Measurements from ENCODE around the gene PPP2R3B. TPM values are rescaled to one million over a fixed set of nuclear protein-coding genes. Genes with fewer than 3 reads are reported as not detected.
A peak's percentile ranks its signal among the peaks of the same experiment; 100 is the strongest.
"Not testable (repeated sequence)": the region's sequence is repeated elsewhere in the genome, so short reads cannot be mapped to it uniquely, and the experiment has no call there.

Gene PPP2R3B
- total and polyA plus RNA-seq, 2 experiments from 2014 or later, result 22.4 to 24.3 TPM

DNA sequence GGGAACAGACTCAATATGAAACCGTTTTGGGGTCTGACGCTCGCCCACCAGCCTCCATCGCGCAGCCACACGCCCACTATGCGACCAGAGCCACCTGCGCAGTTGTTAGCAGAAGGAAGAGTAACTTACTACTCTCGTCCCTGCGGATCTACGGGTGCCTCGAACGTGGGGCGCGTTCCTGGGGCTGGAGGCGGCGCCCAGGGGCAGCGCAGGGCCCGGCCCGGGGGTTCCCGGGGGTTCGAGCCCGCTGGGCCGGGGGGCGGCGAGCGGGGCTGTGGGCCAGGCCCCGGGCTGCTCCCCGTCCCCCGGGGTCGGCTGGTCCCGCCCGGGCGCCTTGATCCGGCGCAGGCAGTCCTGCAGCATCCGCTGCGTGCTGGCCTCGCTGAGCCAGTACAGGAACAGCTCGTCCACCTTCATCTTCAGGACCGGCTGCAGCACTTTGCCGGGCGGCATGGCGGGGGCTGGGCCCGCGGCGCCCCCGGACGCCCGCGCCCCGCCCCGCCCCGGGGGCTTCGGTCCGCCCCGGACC is 404 bp downstream of the PPP2R3B start:
- Histone ChIP-seq H3K79me2 (peaks cover 17% of the 10 kb centered on the region), H3K9me3 (ENCODE audit: low read depth) (no peaks in the 10 kb centered on the region), H3K27me3 (no peaks in the 10 kb centered on the region), H3K4me3 (peak overlapping the region; percentile 32), H4K20me1 (ENCODE audit: insufficient read depth, poor library complexity, severe bottlenecking) (no peaks in the 10 kb centered on the region), H3K36me3 (replicated peaks; ENCODE audit: insufficient read depth, low read depth) (no peaks in the 10 kb centered on the region), H2AFZ (peak overlapping the region; percentile 65), H3K4me1 (ENCODE audit: insufficient read depth) (peaks cover 10% of the 10 kb centered on the region), H3K4me2 (peak overlapping the region; percentile 93), H3K27ac (peak overlapping the region; percentile 99), H3K9me2 (replicated peaks; ENCODE audit: insufficient read depth) (no peaks in the 10 kb centered on the region)
- DNase-seq (ENCODE audit: low spot score), result peak; percentile 14
- WGBS (ENCODE audit: low lambda C conversion rate, missing lambda C conversion rate), result 3% methylated on average over 8 of the region's 57 CpGs
- TF ChIP-seq EZH2phosphoT487 (IDR thresholded peaks at IDR 0.05; ENCODE audit: low read depth, severe bottlenecking, unreplicated experiment), result no peak
- no peak for TF ChIP-seq EZH2 (IDR thresholded peaks at IDR 0.05; ENCODE audit: borderline replicate concordance)

DNA sequence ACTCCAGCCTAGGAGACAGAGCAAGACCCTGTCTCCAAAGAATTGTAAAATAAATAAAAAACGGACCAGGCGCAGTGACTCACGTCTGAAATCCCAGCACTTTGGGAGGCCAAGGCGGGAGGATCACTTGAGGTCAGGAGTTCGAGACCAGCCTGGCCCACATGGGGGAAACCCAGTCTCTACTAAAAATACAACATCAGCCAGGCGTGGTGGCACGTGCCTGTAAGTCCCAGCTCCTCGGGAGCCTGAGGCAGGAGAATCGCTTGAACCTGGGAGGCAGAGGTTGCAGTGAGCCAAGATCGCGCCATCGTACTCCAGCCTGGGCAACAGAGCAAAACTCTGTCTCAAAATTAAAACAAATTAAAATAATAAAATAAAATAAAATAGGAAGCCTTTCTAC is 971 bp downstream of the PPP2R3B start:
- H3K9me3 ChIP-seq (ENCODE audit: low read depth); DNase-seq (ENCODE audit: low spot score); H3K9me2 ChIP-seq (replicated peaks; ENCODE audit: insufficient read depth); H3K27me3 ChIP-seq; H4K20me1 ChIP-seq (ENCODE audit: insufficient read depth, poor library complexity, severe bottlenecking); H2AFZ ChIP-seq; H3K36me3 ChIP-seq (replicated peaks; ENCODE audit: insufficient read depth, low read depth); H3K27ac ChIP-seq; H3K4me1 ChIP-seq (ENCODE audit: insufficient read depth): not testable (repeated sequence)
- Histone ChIP-seq H3K79me2 (peaks cover 17% of the 10 kb centered on the region), H3K4me2 (peak overlapping the region; percentile 93), H3K4me3 (peak overlapping the region; percentile 32)
- 80% methylated on average over 12 of the region's 12 CpGs for WGBS (ENCODE audit: low lambda C conversion rate, missing lambda C conversion rate)

DNA sequence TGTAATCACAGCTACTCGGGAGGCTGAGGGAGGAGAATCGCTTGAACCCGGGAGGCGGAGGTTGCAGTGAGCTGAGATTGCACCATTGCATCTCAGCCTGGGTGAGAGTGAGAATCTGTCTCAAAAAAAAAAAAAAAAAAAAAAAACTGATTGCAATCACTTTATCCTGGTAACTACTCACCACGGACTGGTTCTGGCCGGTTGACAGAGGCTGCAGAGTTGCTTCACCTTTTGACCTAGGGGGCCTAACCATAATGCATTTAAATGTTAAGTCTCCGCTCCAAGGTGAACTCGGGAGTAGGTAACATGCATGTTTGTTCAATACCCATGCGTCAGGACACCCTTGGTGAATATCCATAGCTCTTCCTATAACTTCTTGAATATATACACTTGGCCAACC is 1.8 kb downstream of the PPP2R3B start:
- H4K20me1 ChIP-seq (ENCODE audit: insufficient read depth, poor library complexity, severe bottlenecking), result peaks cover 2% of the 10 kb centered on the region
- H3K27me3 ChIP-seq, result no peaks in the 10 kb centered on the region
- WGBS (ENCODE audit: low lambda C conversion rate, missing lambda C conversion rate), result 97% methylated on average over 9 of the region's 9 CpGs
- H3K4me2 ChIP-seq, result no peak overlapping the region
- H2AFZ ChIP-seq, result no peak overlapping the region
- TF ChIP-seq EZH2phosphoT487 (IDR thresholded peaks at IDR 0.05; ENCODE audit: low read depth, severe bottlenecking, unreplicated experiment), result no peak
- TF ChIP-seq, protein P1, sequence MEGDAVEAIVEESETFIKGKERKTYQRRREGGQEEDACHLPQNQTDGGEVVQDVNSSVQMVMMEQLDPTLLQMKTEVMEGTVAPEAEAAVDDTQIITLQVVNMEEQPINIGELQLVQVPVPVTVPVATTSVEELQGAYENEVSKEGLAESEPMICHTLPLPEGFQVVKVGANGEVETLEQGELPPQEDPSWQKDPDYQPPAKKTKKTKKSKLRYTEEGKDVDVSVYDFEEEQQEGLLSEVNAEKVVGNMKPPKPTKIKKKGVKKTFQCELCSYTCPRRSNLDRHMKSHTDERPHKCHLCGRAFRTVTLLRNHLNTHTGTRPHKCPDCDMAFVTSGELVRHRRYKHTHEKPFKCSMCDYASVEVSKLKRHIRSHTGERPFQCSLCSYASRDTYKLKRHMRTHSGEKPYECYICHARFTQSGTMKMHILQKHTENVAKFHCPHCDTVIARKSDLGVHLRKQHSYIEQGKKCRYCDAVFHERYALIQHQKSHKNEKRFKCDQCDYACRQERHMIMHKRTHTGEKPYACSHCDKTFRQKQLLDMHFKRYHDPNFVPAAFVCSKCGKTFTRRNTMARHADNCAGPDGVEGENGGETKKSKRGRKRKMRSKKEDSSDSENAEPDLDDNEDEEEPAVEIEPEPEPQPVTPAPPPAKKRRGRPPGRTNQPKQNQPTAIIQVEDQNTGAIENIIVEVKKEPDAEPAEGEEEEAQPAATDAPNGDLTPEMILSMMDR (IDR thresholded peaks at IDR 0.05; ENCODE audit: poor library complexity), result no peak
- TF ChIP-seq EZH2 (IDR thresholded peaks at IDR 0.05; ENCODE audit: borderline replicate concordance), result no peak
- no peaks in the 10 kb centered on the region for H3K9me3 ChIP-seq (ENCODE audit: low read depth)
- peaks cover 10% of the 10 kb centered on the region for H3K4me1 ChIP-seq (ENCODE audit: insufficient read depth)
- H3K9me2 ChIP-seq (replicated peaks; ENCODE audit: insufficient read depth), result no peaks in the 10 kb centered on the region
- no peak for DNase-seq (ENCODE audit: low spot score)
- peaks cover 17% of the 10 kb centered on the region for H3K79me2 ChIP-seq
- no peak overlapping the region for H3K27ac ChIP-seq
- H3K36me3 ChIP-seq (replicated peaks; ENCODE audit: insufficient read depth, low read depth), result no peaks in the 10 kb centered on the region
- no peak overlapping the region for H3K4me3 ChIP-seq

DNA sequence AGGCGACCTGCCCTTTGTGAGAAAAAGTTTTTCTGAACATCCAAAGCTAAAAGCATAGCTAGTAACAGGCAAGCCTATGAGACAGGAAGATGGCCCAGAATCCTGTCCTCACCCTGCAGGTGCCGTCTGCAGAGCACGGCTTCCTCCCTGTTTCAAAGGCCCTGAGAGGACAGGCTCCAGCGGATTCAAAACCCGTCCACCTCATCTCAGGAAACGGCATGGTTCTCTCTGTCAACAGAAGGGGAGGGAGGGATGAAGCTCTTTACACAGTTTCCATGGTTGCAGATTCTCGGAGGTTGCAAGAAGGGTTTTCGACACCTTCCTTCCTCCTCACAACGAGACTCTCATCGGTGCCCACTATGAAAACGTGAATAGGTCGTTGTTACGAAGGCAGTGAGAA is 8.3 kb downstream of the PPP2R3B start:
- WGBS (ENCODE audit: low lambda C conversion rate, missing lambda C conversion rate), result 77% methylated on average over 13 of the region's 13 CpGs
- H3K36me3 ChIP-seq (replicated peaks; ENCODE audit: insufficient read depth, low read depth), result no peaks in the 10 kb centered on the region
- H4K20me1 ChIP-seq (ENCODE audit: insufficient read depth, poor library complexity, severe bottlenecking), result peaks cover 18% of the 10 kb centered on the region
- peaks cover 7% of the 10 kb centered on the region for H3K79me2 ChIP-seq
- H3K9me3 ChIP-seq (ENCODE audit: low read depth), result no peaks in the 10 kb centered on the region
- H3K4me3 ChIP-seq, result no peak overlapping the region
- no peak overlapping the region for H3K27ac ChIP-seq
- H3K4me1 ChIP-seq (ENCODE audit: insufficient read depth), result peaks cover 6% of the 10 kb centered on the region
- no peak overlapping the region for H2AFZ ChIP-seq
- no peak for DNase-seq (ENCODE audit: low spot score)
- TF ChIP-seq, protein P1 (IDR thresholded peaks at IDR 0.05; ENCODE audit: poor library complexity), result no peak
- TF ChIP-seq EZH2 (IDR thresholded peaks at IDR 0.05; ENCODE audit: borderline replicate concordance), result no peak
- TF ChIP-seq EZH2phosphoT487 (IDR thresholded peaks at IDR 0.05; ENCODE audit: low read depth, severe bottlenecking, unreplicated experiment), result no peak
- no peak overlapping the region for H3K4me2 ChIP-seq
- H3K9me2 ChIP-seq (replicated peaks; ENCODE audit: insufficient read depth), result no peaks in the 10 kb centered on the region
- H3K27me3 ChIP-seq, result peaks cover 12% of the 10 kb centered on the region

DNA sequence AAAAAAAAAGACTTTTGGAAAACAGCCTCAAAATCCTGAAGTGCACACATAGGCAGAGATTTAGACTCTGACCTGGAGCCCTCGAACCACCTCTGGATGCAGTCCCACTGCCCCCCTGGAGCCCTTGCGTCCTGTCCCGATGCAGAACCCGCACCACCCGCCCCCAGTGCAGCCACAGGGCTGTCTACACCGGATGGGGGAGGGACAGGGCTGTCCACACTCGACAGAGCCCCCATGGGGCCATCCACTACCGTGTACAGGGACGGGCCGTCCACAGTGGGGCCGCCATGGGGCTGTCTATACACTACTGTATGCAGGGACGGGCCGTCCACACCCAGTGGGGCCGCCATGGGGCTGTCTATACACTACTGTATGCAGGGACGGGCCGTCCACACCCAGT is 10.5 kb downstream of the PPP2R3B start:
- not testable (repeated sequence) for H3K36me3 ChIP-seq (replicated peaks; ENCODE audit: insufficient read depth, low read depth); H3K79me2 ChIP-seq; H3K4me1 ChIP-seq (ENCODE audit: insufficient read depth); H2AFZ ChIP-seq; H3K9me3 ChIP-seq (ENCODE audit: low read depth); H3K4me2 ChIP-seq; H3K27ac ChIP-seq; H3K4me3 ChIP-seq; DNase-seq (ENCODE audit: low spot score); H3K9me2 ChIP-seq (replicated peaks; ENCODE audit: insufficient read depth)
- peaks cover 28% of the 10 kb centered on the region for H3K27me3 ChIP-seq
- peaks cover 22% of the 10 kb centered on the region for H4K20me1 ChIP-seq (ENCODE audit: insufficient read depth, poor library complexity, severe bottlenecking)
- 91% methylated on average over 10 of the region's 16 CpGs for WGBS (ENCODE audit: low lambda C conversion rate, missing lambda C conversion rate)
